HepG2 (cell line): ENCODE results near the gene SCGB1C2.

ENCODE experiments used
- FIP1L1 ChIP-seq: fragments of 200-400 bp; formaldehyde crosslinking; IDR thresholded peaks from 2 replicates; pipeline ENCODE4 v1.6.1; 2018; ENCODE audit warnings: low read depth, mild to moderate bottlenecking, low read length, moderate library complexity, borderline replicate concordance; ENCODE audit not compliant: insufficient read depth
- JUNB ChIP-seq: sonication (generic); formaldehyde crosslinking; IDR thresholded peaks from 2 replicates; pipeline ENCODE4 v1.8.0; 2022; ENCODE audit warnings: missing genetic modification reagents, mild to moderate bottlenecking, borderline replicate concordance
- MIXL1 ChIP-seq: IDR thresholded peaks from 2 replicates; pipeline ENCODE4 v1.6.1; 2016
- NFE2L1 ChIP-seq: sonication (generic); formaldehyde crosslinking; IDR thresholded peaks from 2 replicates; pipeline ENCODE4 v1.4.0; 2020; ENCODE audit warnings: missing genetic modification reagents, mild to moderate bottlenecking, borderline replicate concordance
- NFYB ChIP-seq: sonication (generic); formaldehyde crosslinking; IDR thresholded peaks from 2 replicates; pipeline ENCODE4 v1.4.0; 2020; ENCODE audit warnings: missing genetic modification reagents
- STAG1 ChIP-seq: sonication (generic); formaldehyde crosslinking; IDR thresholded peaks from 2 replicates; pipeline ENCODE4 v1.4.0; 2020; ENCODE audit warnings: missing genetic modification reagents
- TARDBP ChIP-seq: sonication (generic); formaldehyde crosslinking; IDR thresholded peaks from 2 replicates; pipeline ENCODE4 v1.8.0; 2022; ENCODE audit warnings: mild to moderate bottlenecking, missing genetic modification reagents
- TP53 ChIP-seq: sonication (generic); formaldehyde crosslinking; conservative IDR thresholded peaks from 2 replicates; pipeline ENCODE4 v1.4.0; 2020; ENCODE audit warnings: missing genetic modification reagents
- ZNF501 ChIP-seq: sonication (generic); formaldehyde crosslinking; IDR thresholded peaks from 2 replicates; pipeline ENCODE4 v1.5.1; 2020; ENCODE audit warnings: mild to moderate bottlenecking, moderate library complexity, missing genetic modification reagents
- TF ChIP-seq, protein P1 (sequence below): sonication (generic); formaldehyde crosslinking; IDR thresholded peaks from 2 replicates; pipeline ENCODE4 v1.5.0; 2020; ENCODE audit warnings: mild to moderate bottlenecking, missing genetic modification reagents, moderate library complexity

DNA sequence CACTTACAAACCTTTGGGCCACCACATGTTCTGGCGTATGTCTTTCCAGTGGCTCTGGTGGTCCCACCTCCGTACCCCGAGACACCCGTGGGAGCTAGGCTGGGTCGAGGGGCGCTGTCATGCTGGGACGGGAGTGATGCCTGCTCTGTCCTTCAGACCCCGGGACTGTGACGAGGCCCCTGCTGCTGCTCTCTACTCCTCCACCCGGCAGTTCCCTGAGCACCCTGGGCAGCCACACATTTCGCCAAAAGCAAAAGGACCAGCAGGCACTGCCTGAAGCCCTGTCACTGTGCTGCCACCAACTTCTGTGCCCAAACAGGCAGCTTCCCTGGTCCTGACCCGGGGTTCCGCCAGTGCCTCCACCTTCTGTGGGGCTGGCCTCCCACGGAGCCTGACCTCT is 28.6 kb downstream of the SCGB1C2 start:
- no peak for TF ChIP-seq FIP1L1
- no peak for TF ChIP-seq JUNB (CRISPR knock-in tag)
- no peak for TF ChIP-seq MIXL1
- TF ChIP-seq, protein P1, sequence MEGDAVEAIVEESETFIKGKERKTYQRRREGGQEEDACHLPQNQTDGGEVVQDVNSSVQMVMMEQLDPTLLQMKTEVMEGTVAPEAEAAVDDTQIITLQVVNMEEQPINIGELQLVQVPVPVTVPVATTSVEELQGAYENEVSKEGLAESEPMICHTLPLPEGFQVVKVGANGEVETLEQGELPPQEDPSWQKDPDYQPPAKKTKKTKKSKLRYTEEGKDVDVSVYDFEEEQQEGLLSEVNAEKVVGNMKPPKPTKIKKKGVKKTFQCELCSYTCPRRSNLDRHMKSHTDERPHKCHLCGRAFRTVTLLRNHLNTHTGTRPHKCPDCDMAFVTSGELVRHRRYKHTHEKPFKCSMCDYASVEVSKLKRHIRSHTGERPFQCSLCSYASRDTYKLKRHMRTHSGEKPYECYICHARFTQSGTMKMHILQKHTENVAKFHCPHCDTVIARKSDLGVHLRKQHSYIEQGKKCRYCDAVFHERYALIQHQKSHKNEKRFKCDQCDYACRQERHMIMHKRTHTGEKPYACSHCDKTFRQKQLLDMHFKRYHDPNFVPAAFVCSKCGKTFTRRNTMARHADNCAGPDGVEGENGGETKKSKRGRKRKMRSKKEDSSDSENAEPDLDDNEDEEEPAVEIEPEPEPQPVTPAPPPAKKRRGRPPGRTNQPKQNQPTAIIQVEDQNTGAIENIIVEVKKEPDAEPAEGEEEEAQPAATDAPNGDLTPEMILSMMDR (CRISPR knock-in tag), result no peak
- no peak for TF ChIP-seq TARDBP (CRISPR knock-in tag)
- TF ChIP-seq ZNF501 (CRISPR knock-in tag), result no peak
- no peak for TF ChIP-seq NFE2L1 (CRISPR knock-in tag)
- TF ChIP-seq TP53 (CRISPR knock-in tag), result no peak
- no peak for TF ChIP-seq NFYB
- TF ChIP-seq STAG1 (CRISPR knock-in tag), result no peak
